Smooth muscle cell (in vitro differentiated cells): Measurements from ENCODE around the gene F3. TPM values are rescaled to one million over a fixed set of nuclear protein-coding genes. Genes with fewer than 3 reads are reported as not detected.

Source experiments
- DNase-seq: peaks from one replicate; lab custom pipeline; 2025; ENCODE audit not compliant: unreplicated experiment; lab: John Stamatoyannopoulos, UW
- H2AFZ ChIP-seq: fragments of 200-600 bp; sonication (generic); 2 replicates; pipeline ENCODE4 v1.6.0; 2016; ENCODE audit warnings: antibody characterized with exemption, low read depth, mild to moderate bottlenecking
- H3F3A ChIP-seq: fragments of 200-600 bp; sonication (generic); 2 replicates; pipeline ENCODE4 v1.6.0; 2017; ENCODE audit warnings: antibody characterized with exemption, low read depth
- H3K27ac ChIP-seq: fragments of 200-600 bp; sonication (generic); 2 replicates; pipeline ENCODE4 v1.5.1; 2016; ENCODE audit warnings: low read depth, mild to moderate bottlenecking
- H3K27me3 ChIP-seq: fragments of 200-600 bp; sonication (generic); 2 replicates; pipeline ENCODE4 v1.6.1; 2016; ENCODE audit warnings: low read depth, mild to moderate bottlenecking
- H3K36me3 ChIP-seq: fragments of 200-600 bp; sonication (generic); 2 replicates; pipeline ENCODE4 v1.5.1; 2016; ENCODE audit warnings: low read depth
- H3K4me1 ChIP-seq: fragments of 200-600 bp; sonication (generic); 2 replicates; pipeline ENCODE4 v1.5.1; 2016; ENCODE audit warnings: low read depth
- H3K4me2 ChIP-seq: fragments of 200-600 bp; sonication (generic); 2 replicates; pipeline ENCODE4 v1.6.0; 2016; ENCODE audit warnings: mild to moderate bottlenecking
- H3K4me3 ChIP-seq: fragments of 200-600 bp; sonication (generic); 2 replicates; pipeline ENCODE4 v1.5.1; 2016; ENCODE audit warnings: mild to moderate bottlenecking
- H3K79me2 ChIP-seq: fragments of 200-600 bp; sonication (generic); 2 replicates; pipeline ENCODE4 v1.6.0; 2016; ENCODE audit warnings: low read depth, mild to moderate bottlenecking
- H3K9ac ChIP-seq: fragments of 200-600 bp; sonication (generic); 2 replicates; pipeline ENCODE4 v1.6.0; 2016; ENCODE audit warnings: low read depth
- H3K9me3 ChIP-seq: fragments of 200-600 bp; sonication (generic); replicated peaks from 2 replicates; pipeline ENCODE4 v1.5.1; 2016; ENCODE audit warnings: low read depth
- H4K20me1 ChIP-seq: fragments of 200-600 bp; sonication (generic); 2 replicates; pipeline ENCODE4 v1.6.0; 2016; ENCODE audit warnings: low read depth
- WGBS: methylation state at CpG from one replicate; pipeline ENCODE4 v1.1.7; 2016; ENCODE audit warnings: low lambda C conversion rate; 5-methylcytosine and 5-hydroxymethylcytosine counted together
- polyA plus RNA-seq: library from polyadenylated mRNA; unstranded; fragments of >200 nt; fragmentation: Nextera tagmentation; extraction: Ambion mirVana; gene quantifications from 2 replicates; pipeline ENCODE4 v1.2.1, GENCODE V29; 2016
- total RNA-seq: library from RNA; depleted of rRNA; stranded (reverse); fragments of >200 nt; gene quantifications from 2 replicates; pipeline ENCODE4 v1.2.3, GENCODE V29; 2014
- TF ChIP-seq, protein P1 (sequence below): fragments of 200-600 bp; sonication (generic); IDR thresholded peaks from 2 replicates; pipeline ENCODE4 v1.5.1; 2017; ENCODE audit warnings: borderline replicate concordance, mild to moderate bottlenecking, antibody characterized with exemption; ENCODE audit not compliant: insufficient read depth, poor library complexity, severe bottlenecking

The F3 gene
- total and polyA plus RNA-seq, 2 experiments from 2014 or later: 287 to 338 TPM

- DNase-seq: no peak
- 77% methylated on average over 5 of the region's 5 CpGs for WGBS
- TF ChIP-seq, protein P1, sequence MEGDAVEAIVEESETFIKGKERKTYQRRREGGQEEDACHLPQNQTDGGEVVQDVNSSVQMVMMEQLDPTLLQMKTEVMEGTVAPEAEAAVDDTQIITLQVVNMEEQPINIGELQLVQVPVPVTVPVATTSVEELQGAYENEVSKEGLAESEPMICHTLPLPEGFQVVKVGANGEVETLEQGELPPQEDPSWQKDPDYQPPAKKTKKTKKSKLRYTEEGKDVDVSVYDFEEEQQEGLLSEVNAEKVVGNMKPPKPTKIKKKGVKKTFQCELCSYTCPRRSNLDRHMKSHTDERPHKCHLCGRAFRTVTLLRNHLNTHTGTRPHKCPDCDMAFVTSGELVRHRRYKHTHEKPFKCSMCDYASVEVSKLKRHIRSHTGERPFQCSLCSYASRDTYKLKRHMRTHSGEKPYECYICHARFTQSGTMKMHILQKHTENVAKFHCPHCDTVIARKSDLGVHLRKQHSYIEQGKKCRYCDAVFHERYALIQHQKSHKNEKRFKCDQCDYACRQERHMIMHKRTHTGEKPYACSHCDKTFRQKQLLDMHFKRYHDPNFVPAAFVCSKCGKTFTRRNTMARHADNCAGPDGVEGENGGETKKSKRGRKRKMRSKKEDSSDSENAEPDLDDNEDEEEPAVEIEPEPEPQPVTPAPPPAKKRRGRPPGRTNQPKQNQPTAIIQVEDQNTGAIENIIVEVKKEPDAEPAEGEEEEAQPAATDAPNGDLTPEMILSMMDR: no peak
- no peaks in the 10 kb centered on the region for H3K9me3 ChIP-seq
- no peaks in the 10 kb centered on the region for H3K79me2 ChIP-seq
- H3F3A ChIP-seq: peaks cover 46% of the 10 kb centered on the region
- H3K4me2 ChIP-seq: peak overlapping the region; percentile 51
- no peaks in the 10 kb centered on the region for H3K36me3 ChIP-seq
- H3K4me3 ChIP-seq: no peak overlapping the region
- peaks cover 52% of the 10 kb centered on the region for H3K4me1 ChIP-seq
- peak overlapping the region; percentile 87 for H3K27ac ChIP-seq
- no peaks in the 10 kb centered on the region for H3K27me3 ChIP-seq
- no peak overlapping the region for H2AFZ ChIP-seq
- no peaks in the 10 kb centered on the region for H4K20me1 ChIP-seq
- peak overlapping the region; percentile 12 for H3K9ac ChIP-seq
Measured at GRCh38 chr1:94549706-94550105, 8.1 kb upstream of the F3 start.

DNA sequence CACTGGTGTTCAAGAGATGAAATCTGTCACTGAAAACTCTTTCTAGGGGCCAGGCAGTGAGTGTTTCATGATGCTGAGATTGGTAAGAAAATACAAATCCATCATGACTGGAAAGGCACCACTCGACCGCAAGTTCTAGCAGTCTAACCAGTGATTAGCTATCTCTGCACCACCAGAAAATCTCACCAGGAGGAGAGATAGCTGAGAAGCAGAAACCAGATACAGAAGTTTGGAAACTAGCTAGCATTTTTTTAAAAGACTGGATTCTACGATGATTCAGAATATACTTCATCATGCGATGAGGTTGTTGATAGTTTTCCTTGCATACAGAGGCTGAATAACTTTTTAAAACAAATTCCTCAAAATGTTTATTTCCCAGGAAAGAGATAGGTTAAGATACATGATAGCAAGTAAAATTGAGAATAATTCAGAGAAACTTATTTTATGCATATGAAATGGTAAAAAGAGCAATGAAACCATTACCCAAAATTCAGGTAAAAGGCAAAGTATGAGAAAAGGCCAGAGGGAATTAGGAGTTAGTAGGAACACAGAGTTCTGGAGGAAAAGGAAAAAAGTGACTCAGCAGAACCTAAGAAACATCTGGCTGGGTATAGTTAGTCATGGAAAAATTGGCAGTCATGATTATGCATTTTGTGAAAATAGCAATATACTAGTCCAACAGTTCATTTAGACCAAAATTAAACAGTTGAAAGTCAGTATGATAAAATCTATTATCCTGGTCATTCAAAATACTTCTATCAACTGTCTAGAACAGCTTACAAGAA lies 3.3 kb upstream of the F3 start:
- Histone ChIP-seq H3F3A (peaks cover 33% of the 10 kb centered on the region), H3K36me3 (no peaks in the 10 kb centered on the region), H3K9me3 (no peaks in the 10 kb centered on the region), H3K4me1 (peaks cover 19% of the 10 kb centered on the region), H3K4me3 (peak overlapping the region; percentile 89), H3K9ac (peak overlapping the region; percentile 72), H3K27me3 (no peaks in the 10 kb centered on the region), H3K79me2 (peaks cover 27% of the 10 kb centered on the region), H3K27ac (peak overlapping the region; percentile 94), H4K20me1 (peaks cover 16% of the 10 kb centered on the region), H2AFZ (no peak overlapping the region), H3K4me2 (peak overlapping the region; percentile 94)
- DNase-seq: no peak
- WGBS: 13% methylated on average over 4 of the region's 4 CpGs
- TF ChIP-seq, protein P1: peak; percentile 12

GRCh38 chr1:94543893-94544635 lies 2.5 kb upstream of the F3 start:
- WGBS: 33% methylated on average over 4 of the region's 4 CpGs
- TF ChIP-seq, protein P1: no peak
- no peaks in the 10 kb centered on the region for H3K27me3 ChIP-seq
- peaks cover 35% of the 10 kb centered on the region for H3K79me2 ChIP-seq
- H3K27ac ChIP-seq: peak overlapping the region; percentile 94
- peak overlapping the region; percentile 90 for H3K9ac ChIP-seq
- H2AFZ ChIP-seq: no peak overlapping the region
- H3K4me1 ChIP-seq: peaks cover 15% of the 10 kb centered on the region
- peaks cover 30% of the 10 kb centered on the region for H3F3A ChIP-seq
- no peaks in the 10 kb centered on the region for H3K36me3 ChIP-seq
- H3K4me3 ChIP-seq: peak overlapping the region; percentile 89
- H3K4me2 ChIP-seq: peak overlapping the region; percentile 94
- DNase-seq: no peak
- H3K9me3 ChIP-seq: no peaks in the 10 kb centered on the region
- H4K20me1 ChIP-seq: peaks cover 24% of the 10 kb centered on the region
